Mammary epithelial cell (primary cell): ENCODE data around the gene MAP3K5.

ENCODE experiments used
- CTCF ChIP-seq, 2 donors: IDR thresholded peaks in 1 of 2; conservative IDR thresholded peaks in 1 of 2; 2 replicates each; pipeline ENCODE4 v1.5.1; 2011 to 2012; ENCODE audit warnings: inconsistent platforms in 2 of 2, low read length in 2 of 2, mild to moderate bottlenecking in 2 of 2, control low read depth in 1 of 2, low read depth in 1 of 2; ENCODE audit not compliant: insufficient read depth in 1 of 2; ENCODE audit errors: extremely low read depth in 1 of 2
- EZH2 ChIP-seq: IDR thresholded peaks from 2 replicates; pipeline ENCODE4 v1.6.1; 2012; ENCODE audit warnings: low read length, inconsistent platforms, borderline replicate concordance

- TF ChIP-seq CTCF (conservative IDR thresholded peaks at IDR 0.05 in 1 of 2, IDR thresholded peaks at IDR 0.05 in 1 of 2; ENCODE audit: extremely low read depth in 1 of 2, insufficient read depth in 1 of 2, low read depth in 1 of 2, low read length in 2 of 2) (no peak), EZH2 (no peak)
These were observed 65.3 kb downstream of the MAP3K5 start for GRCh38 chr6:136726837-136727557.
